GM19099 (cell line): ENCODE results near the gene EGF.

Source experiments
- POLR2A ChIP-seq: IDR thresholded peaks from 3 replicates; pipeline ENCODE4 v1.6.1; 2011; ENCODE audit warnings: low read depth; ENCODE audit not compliant: insufficient read length; ENCODE audit errors: extremely low read depth

EGF gene

DNA sequence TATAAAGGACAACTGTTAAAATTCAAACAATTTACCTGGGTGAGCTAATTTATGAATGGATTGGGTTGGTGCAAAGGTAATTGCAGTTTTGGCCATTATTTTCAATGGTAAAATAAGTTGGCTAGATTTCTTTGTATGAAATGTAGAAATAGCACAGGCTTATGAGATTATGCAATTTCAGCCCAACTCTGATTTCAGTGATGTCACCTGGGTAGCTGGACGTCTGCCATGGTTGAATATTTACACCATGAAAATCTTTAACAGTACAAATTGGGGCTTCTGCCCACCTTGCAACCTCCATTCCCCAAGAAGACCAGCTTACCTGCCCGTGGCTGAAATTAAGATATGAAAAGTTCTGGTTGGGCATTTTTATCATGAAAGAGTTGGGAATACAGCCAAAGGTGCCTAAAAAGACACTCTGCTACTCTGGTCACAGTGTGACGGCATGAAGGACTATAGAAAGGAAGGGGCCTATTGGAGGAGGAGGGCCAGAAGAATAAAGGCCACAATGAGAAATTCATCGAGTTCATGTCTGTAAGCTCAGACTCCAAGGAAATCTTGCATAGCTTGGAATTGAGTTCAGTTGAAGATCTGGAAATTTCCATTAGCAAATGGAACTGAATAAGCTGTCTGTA, 29.7 kb downstream of the EGF start:
- TF ChIP-seq POLR2A, result no peak

DNA sequence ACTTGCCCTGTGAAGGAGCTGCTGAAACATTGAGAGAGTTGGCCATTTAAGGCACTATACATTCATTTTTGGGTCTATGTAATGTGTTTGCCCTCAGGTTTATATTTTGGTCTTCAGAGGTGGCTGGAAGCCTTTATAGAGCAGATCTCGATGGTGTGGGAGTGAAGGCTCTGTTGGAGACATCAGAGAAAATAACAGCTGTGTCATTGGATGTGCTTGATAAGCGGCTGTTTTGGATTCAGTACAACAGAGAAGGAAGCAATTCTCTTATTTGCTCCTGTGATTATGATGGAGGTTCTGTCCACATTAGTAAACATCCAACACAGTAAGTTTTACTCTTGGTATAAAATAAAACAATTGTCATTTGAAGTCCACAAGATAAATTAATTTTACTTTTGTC, 31.1 kb downstream of the EGF start:
- no peak for TF ChIP-seq POLR2A

DNA sequence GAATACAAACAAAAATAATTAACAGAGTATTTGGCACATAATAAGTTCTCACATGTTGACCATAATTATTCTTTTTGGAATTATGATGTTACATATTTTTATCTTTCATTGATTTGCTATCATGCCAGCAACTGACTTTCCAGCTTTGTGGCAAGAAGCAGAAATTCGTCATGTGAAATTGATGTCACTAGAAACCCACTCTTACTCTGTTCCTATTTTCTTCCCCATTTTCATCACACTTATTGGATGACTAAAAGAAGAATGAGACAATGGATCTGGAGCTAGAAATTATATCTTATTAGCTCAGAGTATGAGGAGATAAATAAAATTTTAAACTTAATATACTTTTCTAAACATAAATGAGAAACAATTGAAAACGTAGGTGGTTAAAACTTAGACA, 31.9 kb downstream of the EGF start:
- no peak for TF ChIP-seq POLR2A

DNA sequence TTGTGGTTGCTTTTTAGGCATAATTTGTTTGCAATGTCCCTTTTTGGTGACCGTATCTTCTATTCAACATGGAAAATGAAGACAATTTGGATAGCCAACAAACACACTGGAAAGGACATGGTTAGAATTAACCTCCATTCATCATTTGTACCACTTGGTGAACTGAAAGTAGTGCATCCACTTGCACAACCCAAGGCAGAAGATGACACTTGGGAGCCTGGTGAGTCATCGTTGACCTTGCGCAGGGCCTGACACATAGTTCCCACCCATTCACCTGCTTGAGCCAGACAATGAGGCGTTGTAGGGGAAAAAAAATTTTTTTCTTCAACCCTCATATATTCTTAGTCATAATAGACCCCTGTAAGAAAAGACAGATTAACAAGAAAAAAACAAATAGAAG, 32.4 kb downstream of the EGF start:
- TF ChIP-seq POLR2A, result no peak

DNA sequence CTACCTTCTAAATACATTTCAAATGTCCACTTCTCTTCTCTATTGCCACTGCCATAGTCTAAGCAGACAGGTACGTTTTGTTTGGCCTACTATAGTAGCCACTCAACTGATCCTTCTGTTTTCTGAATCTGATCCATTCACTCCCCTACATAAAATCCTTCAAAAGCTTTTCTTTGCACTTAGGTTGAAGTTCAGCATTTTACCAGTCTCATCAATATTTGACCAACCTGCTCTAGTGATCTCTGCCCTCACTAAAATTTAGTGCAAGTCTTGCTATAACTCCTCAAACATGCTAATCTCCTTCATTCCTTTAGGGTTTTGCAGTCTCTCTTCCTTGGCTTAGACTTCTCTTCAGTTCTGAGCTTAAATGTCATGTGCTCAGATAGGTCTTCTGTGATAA, 33.4 kb downstream of the EGF start:
- TF ChIP-seq POLR2A, result no peak

DNA sequence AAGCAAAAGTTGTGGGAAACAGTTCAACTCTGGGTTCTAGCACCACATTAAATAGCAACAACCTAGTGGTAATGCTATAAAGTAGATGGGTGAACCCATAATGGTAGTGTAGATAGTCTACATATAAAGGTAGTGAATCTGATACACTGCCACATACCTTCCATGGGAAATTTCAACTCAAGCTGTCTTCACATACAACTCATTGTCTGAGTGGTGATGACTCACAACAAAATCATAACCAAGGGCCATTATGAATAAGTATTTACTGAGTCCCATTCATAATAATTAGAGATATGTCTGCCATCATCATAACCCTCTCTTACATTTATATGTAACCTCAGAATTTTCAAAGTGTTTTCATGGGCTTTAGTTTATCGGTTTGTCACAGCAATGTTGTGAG, 34.8 kb downstream of the EGF start:
- TF ChIP-seq POLR2A, result no peak

DNA sequence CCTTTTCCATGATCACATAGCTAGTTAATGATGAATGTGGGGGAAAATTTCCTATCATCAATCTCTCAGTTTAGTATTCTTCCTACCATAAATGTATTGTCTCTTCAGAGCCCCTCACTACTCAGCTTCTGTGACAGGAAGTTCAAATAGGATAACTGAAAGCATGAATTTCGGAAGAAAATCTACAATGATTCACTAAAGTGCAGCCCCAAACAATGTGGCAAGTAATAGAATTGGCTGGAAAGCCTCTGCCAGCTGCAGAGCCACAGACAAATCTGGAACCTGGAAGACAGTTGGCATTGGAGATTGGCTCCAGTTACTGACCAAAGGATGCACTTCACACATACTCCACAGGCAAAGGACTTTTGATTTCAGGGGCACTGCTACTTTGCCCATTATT, 35.2 kb downstream of the EGF start:
- TF ChIP-seq POLR2A, result no peak

DNA sequence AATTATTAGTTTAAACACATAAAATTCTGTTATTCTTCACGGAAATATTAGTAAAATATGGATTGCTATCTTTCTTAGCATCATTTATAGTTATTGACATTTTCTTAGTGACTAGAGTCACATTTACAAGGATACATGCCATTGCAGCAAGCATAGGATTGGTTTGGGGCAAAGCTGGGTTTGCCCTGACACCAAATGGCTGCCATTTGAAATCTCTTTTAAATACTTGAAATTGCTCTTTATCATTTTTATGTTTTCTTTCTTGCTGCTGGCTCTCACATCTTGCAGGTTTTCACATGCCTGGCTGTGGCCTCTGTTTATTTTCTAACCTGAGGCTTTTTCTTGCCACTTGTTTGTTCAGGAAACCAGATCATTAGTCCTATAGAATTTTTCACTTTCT, 39.9 kb downstream of the EGF start:
- no peak for TF ChIP-seq POLR2A

DNA sequence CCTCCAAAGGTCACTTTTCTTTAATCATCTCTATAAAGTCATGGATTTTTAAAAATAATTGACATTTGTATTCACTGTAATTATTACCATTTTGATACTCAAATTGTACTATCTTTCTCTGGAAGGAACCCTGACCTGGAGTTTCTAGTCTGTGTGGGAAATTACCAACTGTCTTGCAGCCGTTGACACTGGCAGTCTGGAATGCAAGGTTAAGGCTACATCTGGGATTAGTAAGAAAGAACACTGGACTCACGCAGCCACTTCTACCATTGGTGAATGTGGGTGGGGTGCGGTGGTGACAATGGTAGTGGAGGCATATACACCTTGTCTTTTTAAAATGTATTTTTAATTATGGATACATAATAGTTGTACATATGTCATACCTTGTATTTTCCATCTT, 40.9 kb downstream of the EGF start:
- no peak for TF ChIP-seq POLR2A

DNA sequence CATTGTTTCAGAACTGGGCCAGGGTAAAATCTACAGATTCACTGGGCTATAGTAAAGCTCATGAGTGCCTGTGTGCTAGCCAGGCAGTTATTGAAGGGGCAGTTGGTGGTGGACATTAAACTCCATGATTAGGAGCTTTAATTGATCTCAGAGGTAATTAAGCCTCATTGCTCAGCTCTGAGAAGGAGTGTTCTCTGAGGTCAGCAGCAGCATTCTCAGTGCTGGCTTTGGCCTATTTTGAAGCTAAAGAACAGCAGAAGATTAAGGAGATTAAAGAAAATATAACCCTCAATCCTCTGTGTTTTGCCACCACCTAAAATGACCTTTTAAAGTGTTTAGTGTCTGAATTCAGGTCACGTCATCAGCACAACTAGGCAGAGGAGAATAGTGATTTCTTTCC, 42.5 kb downstream of the EGF start:
- no peak for TF ChIP-seq POLR2A

DNA sequence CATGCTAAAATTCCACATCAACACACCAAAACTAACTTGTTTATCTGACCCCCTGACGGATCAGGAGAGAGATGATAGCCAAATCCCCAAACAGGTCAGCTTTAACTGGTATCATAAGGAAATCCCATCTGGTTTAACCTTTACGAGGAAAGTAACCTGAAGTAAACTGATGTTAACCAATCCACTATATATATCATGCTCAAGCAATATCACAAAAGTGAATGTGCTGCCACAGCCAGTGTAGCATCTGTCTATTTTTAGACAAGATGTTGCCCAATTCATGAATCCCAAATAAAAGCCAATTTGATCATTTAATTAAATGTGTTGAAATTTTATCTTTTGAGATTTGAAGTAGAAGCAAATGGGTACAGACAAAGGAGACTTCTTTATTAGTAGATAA, 44.5 kb downstream of the EGF start:
- TF ChIP-seq POLR2A, result no peak

DNA sequence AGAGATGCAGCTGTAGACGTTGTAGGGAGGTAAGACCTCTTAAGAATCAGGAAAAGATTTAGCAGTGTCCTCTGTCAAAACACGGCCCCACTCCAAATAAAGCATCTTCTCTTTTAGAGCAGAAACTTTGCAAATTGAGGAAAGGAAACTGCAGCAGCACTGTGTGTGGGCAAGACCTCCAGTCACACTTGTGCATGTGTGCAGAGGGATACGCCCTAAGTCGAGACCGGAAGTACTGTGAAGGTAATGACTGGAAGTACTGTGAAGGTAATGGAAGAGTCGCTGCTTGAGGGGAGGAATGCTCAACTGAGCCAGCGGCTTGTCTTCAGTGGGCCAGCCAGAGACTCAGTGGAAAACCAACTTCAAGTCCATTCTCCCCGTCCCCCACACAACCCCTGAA, 46.5 kb downstream of the EGF start:
- TF ChIP-seq POLR2A, result no peak

DNA sequence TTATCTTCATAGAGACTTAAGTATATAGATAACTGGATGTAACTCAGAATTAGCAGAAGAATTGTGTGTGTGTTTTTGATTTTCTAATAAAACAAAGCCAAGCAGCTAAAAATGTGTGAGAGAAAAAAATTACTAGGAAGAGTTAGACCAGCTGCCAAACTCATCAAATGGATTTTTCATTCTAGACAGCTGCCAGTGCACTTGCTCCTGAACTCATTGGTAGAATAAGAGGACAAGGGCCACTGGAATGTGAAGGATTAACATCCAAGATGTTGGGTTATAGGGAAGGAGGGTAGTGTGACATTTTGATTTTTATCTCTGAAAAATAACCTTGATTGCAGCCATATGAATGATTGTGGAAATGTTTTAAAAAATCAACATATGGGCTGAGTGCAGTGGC, 49.7 kb downstream of the EGF start:
- TF ChIP-seq POLR2A, result no peak

DNA sequence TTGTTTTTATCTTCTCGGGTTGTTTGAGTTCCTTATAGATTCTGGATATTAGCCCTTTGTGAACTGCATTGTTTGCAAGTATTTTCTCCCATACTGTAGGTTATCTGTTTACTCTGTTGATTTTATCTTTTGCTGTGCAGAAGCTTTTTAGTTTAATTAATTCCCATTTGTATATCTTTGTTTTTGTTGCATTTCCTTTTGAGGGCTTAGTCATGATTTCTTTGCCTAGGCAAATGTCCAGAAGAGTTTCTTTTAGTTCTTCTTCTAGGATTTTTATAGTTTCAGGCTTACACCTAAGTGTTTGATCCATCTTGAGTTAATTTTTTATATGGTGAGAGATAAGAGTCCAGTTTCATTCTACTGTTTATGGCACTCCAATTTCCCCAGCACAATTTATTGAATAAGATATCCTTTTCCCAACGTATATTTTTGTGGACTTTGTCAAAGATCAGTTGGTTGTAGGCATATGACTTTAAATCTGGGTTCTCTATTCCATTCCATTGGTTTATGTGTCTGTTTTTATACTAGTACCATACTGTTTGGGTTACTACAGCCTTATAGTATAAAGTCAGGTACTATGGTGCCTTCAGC, 54.3 kb downstream of the EGF start:
- TF ChIP-seq POLR2A, result no peak

DNA sequence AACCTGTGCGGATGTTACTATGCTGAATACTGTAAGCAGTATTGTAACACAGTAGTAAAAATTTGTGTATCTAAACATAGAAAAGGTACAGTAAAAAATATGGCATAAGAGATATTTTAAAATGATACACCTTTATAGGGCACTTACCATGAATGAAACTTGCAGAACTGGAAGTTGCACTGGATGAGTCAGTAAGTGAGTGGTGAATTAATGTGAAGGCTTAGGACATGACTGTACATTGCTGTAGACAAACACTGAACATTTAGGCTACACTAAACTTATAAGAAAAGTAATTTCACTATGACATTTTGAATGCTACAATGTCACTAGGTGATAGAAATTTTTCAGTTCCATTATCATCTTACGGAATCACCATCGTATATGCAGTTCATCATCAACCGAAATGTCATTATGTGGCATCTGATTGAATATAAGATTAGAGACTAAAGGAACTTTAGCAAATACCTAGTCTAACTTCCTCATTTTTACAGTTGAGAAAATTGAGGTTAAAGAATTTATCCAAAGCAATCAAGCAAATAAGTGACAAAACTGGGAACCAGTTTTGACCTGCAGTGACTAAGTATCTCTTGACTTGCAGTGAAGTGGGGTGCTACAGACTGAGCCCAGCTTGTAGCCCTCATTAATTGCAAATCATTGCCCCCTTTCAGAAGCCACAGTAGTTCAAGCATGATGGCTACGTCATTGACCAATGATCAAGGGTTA, 55.3 kb downstream of the EGF start:
- no peak for TF ChIP-seq POLR2A

DNA sequence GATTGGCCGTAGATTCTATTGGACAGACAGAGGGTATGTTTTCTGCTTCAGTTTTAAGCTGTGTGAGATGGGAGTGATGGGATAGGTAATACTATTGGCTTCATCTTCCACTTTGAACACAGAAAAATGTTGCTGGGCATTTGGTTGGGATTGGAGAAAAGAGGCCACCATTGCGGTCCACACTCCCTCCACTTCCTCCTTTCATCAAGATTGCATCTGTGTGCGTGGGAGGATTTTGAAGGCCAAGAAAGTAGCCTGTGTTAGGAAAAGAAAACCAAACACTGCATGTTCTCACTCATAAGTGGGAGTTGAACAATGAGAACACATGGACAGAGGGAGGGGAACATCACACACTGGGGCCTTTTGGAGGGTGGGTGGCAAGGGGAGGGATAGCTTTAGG, 56.4 kb downstream of the EGF start:
- TF ChIP-seq POLR2A, result no peak

DNA sequence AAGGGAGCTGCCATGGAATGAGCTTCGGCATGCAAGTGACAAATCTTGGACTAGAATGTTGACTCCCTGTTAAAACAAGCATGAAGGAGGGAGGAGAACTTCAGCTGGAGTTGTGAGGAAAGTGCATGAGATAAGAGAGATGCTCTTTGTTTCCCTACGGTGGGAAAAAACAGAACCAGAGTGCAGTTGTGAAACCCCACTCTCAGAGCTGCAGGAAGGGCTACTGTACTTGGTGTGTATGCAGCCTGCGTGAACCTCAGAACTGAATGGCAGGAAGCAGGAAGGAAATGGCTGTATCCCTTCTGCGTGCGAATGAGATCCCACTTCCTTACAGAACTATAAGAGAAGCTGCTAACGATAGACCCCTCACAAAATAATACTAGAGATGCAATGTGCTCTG, 57.2 kb downstream of the EGF start:
- TF ChIP-seq POLR2A, result no peak

DNA sequence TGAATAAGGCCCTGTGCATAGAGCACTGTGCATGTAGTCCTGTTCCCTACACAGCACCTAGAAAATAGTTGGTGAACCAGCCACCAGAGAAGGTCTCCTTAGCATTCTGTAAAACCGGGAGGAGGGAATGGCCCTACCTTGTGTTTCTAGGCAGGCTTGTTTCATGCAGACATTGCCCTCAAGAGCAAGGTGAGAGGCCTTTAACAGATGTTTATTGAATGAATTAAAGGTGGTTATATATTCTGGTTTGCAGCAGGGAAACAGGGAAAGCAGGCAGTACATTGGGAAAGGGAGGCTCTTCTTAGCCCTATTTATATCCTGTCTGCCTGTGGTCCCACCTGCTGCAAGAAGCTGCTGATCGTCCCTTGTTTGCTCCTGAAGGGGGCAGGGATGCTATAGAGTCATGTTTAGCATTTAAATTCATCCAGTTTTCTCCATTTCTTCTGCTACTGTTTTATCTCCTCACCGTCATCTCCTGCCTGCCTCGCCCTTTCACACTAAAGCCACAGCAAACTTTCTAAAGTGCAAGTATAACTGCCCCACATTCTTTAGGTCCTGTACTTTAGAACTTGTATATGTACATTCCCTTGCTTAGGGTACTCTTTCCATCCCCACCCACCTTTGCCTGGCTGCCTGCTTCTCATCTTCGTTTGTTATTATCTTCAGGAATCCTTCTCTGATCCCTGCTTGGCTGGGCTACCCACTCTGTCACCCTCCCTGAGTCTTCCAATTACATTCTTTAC, 60.3 kb downstream of the EGF start:
- TF ChIP-seq POLR2A, result no peak
